Left hindlimb (tissue), 1 donor: ENCODE results near the gene TPO.
"Not testable (repeated sequence)": the region's sequence is repeated elsewhere in the genome, so short reads cannot be mapped to it uniquely, and the experiment has no call there.

Experiments
- DNase-seq: peaks from one replicate; pipeline ENCODE4 v3.0.0-alpha.2; 2018

TPO gene

GRCh38 chr2:1413156-1413710, at the start of gene TPO:
Gene TPO (plus strand): TSS chr2:1413463. CDS start chr2:1414409, 946 bp downstream.
- DNase-seq, result no peak

- DNase-seq, result no peak
These were observed 46.6 kb upstream of the TPO start for GRCh38 chr2:1366546-1367134.

GRCh38 chr2:1367601-1368000, 45.7 kb upstream of the TPO start:
- DNase-seq, result no peak

- no peak for DNase-seq
These were observed 43.4 kb upstream of the TPO start for GRCh38 chr2:1369905-1370304.

- no peak for DNase-seq
These were observed 42.8 kb upstream of the TPO start for GRCh38 chr2:1370461-1370860.

GRCh38 chr2:1371082-1371481, 42.2 kb upstream of the TPO start:
- no peak for DNase-seq

GRCh38 chr2:1373830-1374229, 39.4 kb upstream of the TPO start:
- no peak for DNase-seq

- DNase-seq, result no peak
These were observed 39.0 kb upstream of the TPO start for GRCh38 chr2:1374287-1374686.

- DNase-seq, result no peak
These were observed 37.5 kb upstream of the TPO start for GRCh38 chr2:1375794-1376193.

- DNase-seq, result no peak
These were observed 35.8 kb upstream of the TPO start for GRCh38 chr2:1377473-1377872.

- DNase-seq, result no peak
These were observed 34.7 kb upstream of the TPO start for GRCh38 chr2:1378456-1379150.

- no peak for DNase-seq
These were observed 31.6 kb upstream of the TPO start for GRCh38 chr2:1381644-1382043.

GRCh38 chr2:1387954-1388725, 25.1 kb upstream of the TPO start:
- not testable (repeated sequence) for DNase-seq

- DNase-seq, result not testable (repeated sequence)
These were observed 23.1 kb upstream of the TPO start for GRCh38 chr2:1390118-1390517.

- DNase-seq, result no peak
These were observed 19.9 kb upstream of the TPO start for GRCh38 chr2:1393321-1393720.

- no peak for DNase-seq
These were observed 18.4 kb upstream of the TPO start for GRCh38 chr2:1394709-1395408.

GRCh38 chr2:1397350-1397749, 15.9 kb upstream of the TPO start:
- no peak for DNase-seq

- DNase-seq, result peak; percentile 51
These were observed 15.1 kb upstream of the TPO start for GRCh38 chr2:1398191-1398590.

GRCh38 chr2:1400943-1401735, 12.1 kb upstream of the TPO start:
- no peak for DNase-seq

GRCh38 chr2:1402064-1402463, 11.2 kb upstream of the TPO start:
- no peak for DNase-seq

- no peak for DNase-seq
These were observed 9.7 kb upstream of the TPO start for GRCh38 chr2:1403565-1403964.

GRCh38 chr2:1405124-1405523, 8.1 kb upstream of the TPO start:
- no peak for DNase-seq
